Upper lobe of left lung (tissue), 4 donors: Measurements from ENCODE around the gene ERMAP.

Experiments used
- EP300 ChIP-seq, 4 donors: sonication (generic); formaldehyde crosslinking; IDR thresholded peaks; one replicate each; pipeline ENCODE4 v1.5.1; 2017; ENCODE audit warnings: antibody characterized with exemption in 4 of 4, control low read depth in 2 of 4
- POLR2AphosphoS5 ChIP-seq, 2 donors: sonication (generic); formaldehyde crosslinking; IDR thresholded peaks; one replicate each; pipeline ENCODE4 v1.5.1; 2017; ENCODE audit warnings: antibody characterized with exemption in 2 of 2
- TF ChIP-seq, protein P1 (sequence below), 6 experiments: fragments of 450-650 bp in 4 of 6; fragments of 200-600 bp in 2 of 6; sonication (generic) in 2 of 6; IDR thresholded peaks; one replicate each; pipeline ENCODE4 v1.5.1; 2016 to 2019; ENCODE audit warnings: antibody characterized with exemption in 6 of 6

GRCh38 chr1:42852608-42852980, 35.7 kb downstream of the ERMAP start:
- TF ChIP-seq, protein P1, sequence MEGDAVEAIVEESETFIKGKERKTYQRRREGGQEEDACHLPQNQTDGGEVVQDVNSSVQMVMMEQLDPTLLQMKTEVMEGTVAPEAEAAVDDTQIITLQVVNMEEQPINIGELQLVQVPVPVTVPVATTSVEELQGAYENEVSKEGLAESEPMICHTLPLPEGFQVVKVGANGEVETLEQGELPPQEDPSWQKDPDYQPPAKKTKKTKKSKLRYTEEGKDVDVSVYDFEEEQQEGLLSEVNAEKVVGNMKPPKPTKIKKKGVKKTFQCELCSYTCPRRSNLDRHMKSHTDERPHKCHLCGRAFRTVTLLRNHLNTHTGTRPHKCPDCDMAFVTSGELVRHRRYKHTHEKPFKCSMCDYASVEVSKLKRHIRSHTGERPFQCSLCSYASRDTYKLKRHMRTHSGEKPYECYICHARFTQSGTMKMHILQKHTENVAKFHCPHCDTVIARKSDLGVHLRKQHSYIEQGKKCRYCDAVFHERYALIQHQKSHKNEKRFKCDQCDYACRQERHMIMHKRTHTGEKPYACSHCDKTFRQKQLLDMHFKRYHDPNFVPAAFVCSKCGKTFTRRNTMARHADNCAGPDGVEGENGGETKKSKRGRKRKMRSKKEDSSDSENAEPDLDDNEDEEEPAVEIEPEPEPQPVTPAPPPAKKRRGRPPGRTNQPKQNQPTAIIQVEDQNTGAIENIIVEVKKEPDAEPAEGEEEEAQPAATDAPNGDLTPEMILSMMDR (IDR thresholded peaks at IDR 0.05), result no peak
- TF ChIP-seq EP300 (IDR thresholded peaks at IDR 0.05) (no peak), POLR2AphosphoS5 (IDR thresholded peaks at IDR 0.05) (no peak)
